AG04449 (cell line): ENCODE data around the gene DSC1.

ENCODE experiments used
- CTCF ChIA-PET: fragments of 350-600 bp; formaldehyde crosslinking; extraction: SDS; loops from one replicate; lab custom pipeline; 2021; ENCODE audit warnings: antibody characterized with exemption; lab: Yijun Ruan, JAX
- POLR2A ChIA-PET: fragments of 400-600, 350-600 bp; formaldehyde crosslinking; extraction: SDS; loops from one replicate; lab custom pipeline; 2020; ENCODE audit warnings: antibody characterized with exemption, inconsistent platforms; lab: Yijun Ruan, JAX
- DNase-seq: peaks from one replicate; pipeline ENCODE4 v3.0.0-alpha.2; 2010; ENCODE audit warnings: low read depth, low spot score
- H3K4me3 ChIP-seq: 2 replicates; pipeline ENCODE4 v1.5.1; 2011; ENCODE audit warnings: low read depth, mild to moderate bottlenecking, control low read depth, low read length
- TF ChIP-seq, protein P1 (sequence below): IDR thresholded peaks from one replicate; pipeline ENCODE4 v1.5.1; 2011; ENCODE audit warnings: mild to moderate bottlenecking, moderate library complexity, low read length, control low read depth, inconsistent platforms; ENCODE audit not compliant: insufficient read depth; ENCODE audit errors: missing control alignments

DSC1 gene

GRCh38 chr18:31162825-31163435 lies at the start of gene DSC1:
Gene DSC1, minus strand, starts transcription at chr18:31162856. Its CDS starts 262 bp downstream, at chr18:31162594.
- DNase-seq = no peak
- ChIA-PET CTCF (no interaction called here), POLR2A (no interaction called here)
- H3K4me3 ChIP-seq = no peak within 1 kb of the TSS
- TF ChIP-seq, protein P1, sequence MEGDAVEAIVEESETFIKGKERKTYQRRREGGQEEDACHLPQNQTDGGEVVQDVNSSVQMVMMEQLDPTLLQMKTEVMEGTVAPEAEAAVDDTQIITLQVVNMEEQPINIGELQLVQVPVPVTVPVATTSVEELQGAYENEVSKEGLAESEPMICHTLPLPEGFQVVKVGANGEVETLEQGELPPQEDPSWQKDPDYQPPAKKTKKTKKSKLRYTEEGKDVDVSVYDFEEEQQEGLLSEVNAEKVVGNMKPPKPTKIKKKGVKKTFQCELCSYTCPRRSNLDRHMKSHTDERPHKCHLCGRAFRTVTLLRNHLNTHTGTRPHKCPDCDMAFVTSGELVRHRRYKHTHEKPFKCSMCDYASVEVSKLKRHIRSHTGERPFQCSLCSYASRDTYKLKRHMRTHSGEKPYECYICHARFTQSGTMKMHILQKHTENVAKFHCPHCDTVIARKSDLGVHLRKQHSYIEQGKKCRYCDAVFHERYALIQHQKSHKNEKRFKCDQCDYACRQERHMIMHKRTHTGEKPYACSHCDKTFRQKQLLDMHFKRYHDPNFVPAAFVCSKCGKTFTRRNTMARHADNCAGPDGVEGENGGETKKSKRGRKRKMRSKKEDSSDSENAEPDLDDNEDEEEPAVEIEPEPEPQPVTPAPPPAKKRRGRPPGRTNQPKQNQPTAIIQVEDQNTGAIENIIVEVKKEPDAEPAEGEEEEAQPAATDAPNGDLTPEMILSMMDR = no peak

GRCh38 chr18:31211047-31211446 lies 48.4 kb upstream of the DSC1 start:
- TF ChIP-seq, protein P1 = no peak
- no peak overlapping the region for H3K4me3 ChIP-seq
- no peak for DNase-seq
- CTCF ChIA-PET = no interaction called here
- POLR2A ChIA-PET = no interaction called here

- no peak for DNase-seq
- ChIA-PET POLR2A (no interaction called here), CTCF (no interaction called here)
Observed at GRCh38 chr18:31209041-31209440, 46.4 kb upstream of the DSC1 start.

GRCh38 chr18:31207391-31207790 lies 44.7 kb upstream of the DSC1 start:
- no peak for DNase-seq
- TF ChIP-seq, protein P1 = no peak
- ChIA-PET CTCF (no interaction called here), POLR2A (no interaction called here)
- H3K4me3 ChIP-seq = no peak overlapping the region

More at GRCh38 chr18:31209041-31209440, 46.4 kb upstream of the DSC1 start:
- no peak overlapping the region for H3K4me3 ChIP-seq
- TF ChIP-seq, protein P1 = no peak

GRCh38 chr18:31206787-31207381 lies 44.2 kb upstream of the DSC1 start:
- POLR2A ChIA-PET = no interaction called here
- CTCF ChIA-PET = no interaction called here
- TF ChIP-seq, protein P1 = no peak
- no peak for DNase-seq
- H3K4me3 ChIP-seq = no peak overlapping the region

DNA sequence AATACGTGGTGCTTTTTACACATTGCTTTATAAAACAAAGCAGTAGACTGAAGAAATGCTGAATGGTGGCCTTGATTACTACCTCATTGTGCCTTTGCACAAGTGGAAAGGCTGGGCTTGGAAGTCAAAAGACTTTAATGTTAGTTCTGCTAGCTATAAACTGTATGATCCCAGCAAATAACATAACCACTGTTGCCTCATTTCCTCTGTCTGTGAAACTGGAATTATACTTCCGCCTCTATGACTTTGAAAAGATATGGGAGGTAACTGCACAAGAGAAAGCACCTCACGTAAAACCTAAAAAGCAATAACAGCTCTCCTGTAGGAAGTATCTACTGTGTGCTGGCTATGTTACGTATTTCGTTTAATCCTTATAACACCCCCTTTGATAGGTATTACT lies 43.4 kb upstream of the DSC1 start:
- DNase-seq = no peak

More for the DNA sequence above, 43.4 kb upstream of the DSC1 start:
- TF ChIP-seq, protein P1 = no peak
- CTCF ChIA-PET = no interaction called here
- H3K4me3 ChIP-seq = no peak overlapping the region
- POLR2A ChIA-PET = no interaction called here
